NCI-H510A treated with DMSO at 0.1 percent for 48 hours (cell line): ENCODE data around the gene GRIK5.
"Not testable (repeated sequence)": the region's sequence is repeated elsewhere in the genome, so short reads cannot be mapped to it uniquely, and the experiment has no call there.

ENCODE experiments used
- DNase-seq: peaks from one replicate; lab custom pipeline; 2025; lab: John Stamatoyannopoulos, UW

The GRIK5 gene

DNA sequence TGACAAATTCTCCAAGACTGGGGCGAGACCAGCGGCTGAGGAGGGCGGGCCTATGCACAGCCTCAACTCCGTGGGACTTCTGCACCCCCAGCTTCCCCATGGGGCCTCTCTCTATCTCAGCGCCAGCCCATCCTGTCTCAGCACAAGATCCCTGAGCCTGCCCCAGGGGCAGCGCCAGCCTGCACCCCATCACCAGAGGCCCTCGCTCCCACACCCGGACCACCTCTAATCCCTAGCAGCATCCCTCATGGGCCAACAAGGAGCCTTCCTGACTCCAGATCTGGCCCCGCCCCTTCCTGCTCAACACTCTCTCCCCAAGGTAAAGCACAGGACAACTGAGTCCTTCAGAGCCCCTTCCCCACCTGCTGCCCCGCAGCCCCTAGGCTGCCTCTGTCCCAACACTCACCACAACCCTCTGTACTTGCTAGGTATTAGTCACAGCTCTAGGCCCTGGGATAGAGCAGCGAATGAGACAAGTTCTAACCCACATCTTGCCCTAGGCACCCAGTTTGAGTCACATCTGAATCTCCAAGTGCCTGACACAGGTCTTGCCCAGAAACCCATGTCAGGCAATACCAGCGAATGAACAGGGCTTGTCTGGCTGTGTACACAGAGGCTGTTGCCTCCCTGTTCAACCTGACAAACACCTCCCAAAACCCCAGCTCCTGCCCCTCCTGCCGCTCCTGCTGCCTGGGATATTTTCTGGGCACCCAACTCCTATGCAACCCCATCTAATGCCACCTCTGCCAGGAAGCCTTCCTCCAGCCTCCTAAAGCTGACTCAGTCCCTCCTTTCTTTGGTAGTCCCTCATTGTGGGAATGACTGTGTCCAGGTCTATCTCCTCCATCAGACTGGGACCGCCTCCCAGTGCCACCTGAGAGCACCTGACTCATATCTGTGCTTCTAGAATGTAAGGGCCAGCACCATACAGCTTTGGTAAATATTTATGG, 18.6 kb downstream of the GRIK5 start:
- peak; percentile 39 for DNase-seq

DNA sequence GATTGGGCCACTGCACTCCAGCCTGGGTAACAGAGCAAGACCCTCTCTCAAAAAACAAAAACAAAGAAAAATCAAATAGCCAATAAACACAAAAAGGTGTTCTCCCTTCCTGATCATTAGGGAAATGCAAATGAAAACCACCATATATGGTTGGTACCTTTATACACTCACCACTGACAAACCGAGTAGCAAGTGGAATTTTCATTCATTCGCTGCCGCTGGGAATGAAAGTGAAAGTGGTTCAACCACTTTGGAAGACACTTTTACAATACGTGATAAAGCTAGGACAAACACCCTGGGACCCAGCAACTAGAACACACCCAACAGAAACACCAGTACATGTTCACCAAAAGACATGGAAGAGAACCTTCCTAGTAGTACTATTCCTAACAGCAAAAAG, 21.0 kb downstream of the GRIK5 start:
- peak; percentile 46 for DNase-seq

DNA sequence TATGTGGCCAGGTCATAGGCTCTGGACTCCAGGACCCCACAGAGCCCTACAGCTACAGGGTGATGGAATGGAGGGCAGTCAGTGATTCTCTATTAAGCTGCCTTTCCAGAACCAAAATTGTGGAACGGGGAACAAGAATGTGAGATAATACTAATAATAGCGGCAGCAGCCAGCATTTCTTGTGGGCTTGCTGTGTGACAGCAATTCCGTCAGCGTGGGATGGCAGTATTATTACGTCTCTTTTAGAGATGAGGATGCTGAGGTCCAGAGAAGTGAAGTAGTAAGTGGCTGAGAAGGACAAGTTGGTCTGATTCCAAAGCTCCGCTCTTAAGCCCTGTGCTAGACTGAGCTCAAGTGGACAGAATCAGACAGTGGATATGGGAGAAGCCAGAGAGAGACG, 24.4 kb downstream of the GRIK5 start:
- no peak for DNase-seq

DNA sequence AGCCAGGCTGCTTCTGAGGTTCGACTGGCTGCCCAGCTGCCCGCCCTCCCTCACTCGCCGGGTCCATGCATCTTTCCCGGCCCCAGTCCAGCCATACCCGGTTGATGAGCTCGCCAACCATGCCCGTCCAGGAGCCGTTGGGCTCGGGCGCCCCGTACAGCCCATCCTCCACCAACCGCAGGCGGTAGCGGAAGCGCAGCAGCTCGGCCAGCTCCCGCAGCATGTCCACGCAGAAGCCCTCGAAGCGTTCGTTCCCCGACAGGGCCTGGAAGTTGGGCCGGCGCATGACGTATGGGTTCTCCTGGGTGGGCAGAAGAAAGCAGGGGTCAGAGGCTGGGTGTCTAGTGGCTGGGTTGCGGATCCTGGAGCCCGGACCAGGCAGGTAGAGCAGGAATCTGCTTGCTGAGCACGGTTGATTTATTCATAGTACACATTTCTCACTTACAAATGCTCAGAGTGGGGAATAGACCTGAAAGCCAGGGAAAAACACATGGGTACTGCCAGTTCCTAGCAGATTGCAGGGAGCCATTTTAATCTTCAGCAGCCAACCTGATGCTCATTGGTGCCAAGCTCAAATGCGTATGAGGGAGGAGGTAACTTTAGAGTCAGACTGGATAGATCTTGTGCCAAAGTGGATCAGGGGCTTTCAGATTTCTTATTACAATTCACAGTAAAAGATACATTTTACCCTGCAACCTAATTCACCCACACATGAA, 27.4 kb downstream of the GRIK5 start:
- DNase-seq = no peak

DNA sequence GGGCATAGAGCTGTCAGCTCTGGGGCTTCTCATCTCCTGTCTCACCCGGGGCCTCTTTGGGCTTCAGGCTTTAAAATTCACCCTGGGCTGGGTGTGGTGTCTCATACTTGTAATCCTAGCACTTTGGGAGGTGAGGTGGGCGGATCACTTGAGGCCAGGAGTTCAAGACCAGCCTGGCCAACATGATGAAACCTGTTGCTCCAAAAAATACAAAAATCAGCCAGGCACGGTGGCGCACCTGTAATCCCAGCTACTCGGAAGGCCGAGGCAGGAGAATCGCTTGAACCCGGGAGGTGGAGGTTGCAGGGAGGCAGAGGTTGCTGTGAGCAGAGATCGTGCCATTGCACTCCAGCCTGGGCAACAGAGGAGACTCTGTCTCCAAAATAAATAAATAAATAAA, 29.5 kb downstream of the GRIK5 start:
- DNase-seq = not testable (repeated sequence)

DNA sequence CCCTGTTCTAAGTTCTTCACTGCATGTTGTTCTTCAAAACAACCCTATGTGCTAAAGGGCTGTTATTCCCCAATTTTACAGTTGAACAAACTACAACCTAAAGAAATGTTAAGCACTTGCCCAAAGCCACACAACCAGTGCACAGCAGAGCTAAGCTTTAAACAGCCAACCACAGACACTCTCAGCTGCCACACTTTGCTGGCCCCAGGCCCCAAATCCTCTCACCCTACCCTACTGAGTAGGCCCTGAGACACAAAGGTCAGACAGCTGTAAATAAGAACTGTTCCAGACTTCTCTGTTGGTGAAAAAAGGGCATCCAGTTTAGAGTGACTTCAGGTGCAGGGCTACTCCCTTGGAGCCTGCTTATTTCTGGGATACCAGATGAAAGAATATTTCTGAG, 30.0 kb downstream of the GRIK5 start:
- no peak for DNase-seq

DNA sequence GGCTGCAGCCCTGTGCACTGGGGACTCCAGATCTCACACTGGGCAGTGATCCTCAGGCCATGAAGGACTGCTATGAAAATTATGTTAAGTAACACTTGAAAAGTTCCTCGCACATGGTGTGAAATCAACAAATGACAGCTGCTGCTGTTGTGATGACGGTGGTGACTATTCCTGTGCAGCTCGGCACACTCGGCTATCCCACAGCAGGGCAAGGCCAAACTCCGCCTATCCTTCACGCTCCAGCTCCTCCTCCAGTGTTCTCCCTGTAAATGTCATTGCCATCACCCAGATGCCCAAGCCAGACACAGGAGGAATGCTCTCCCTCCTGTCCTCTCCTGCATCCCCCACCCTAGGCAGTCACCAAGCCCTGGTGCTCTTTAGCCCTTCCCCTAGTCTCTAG, 31.3 kb downstream of the GRIK5 start:
- peak; percentile 94 for DNase-seq

DNA sequence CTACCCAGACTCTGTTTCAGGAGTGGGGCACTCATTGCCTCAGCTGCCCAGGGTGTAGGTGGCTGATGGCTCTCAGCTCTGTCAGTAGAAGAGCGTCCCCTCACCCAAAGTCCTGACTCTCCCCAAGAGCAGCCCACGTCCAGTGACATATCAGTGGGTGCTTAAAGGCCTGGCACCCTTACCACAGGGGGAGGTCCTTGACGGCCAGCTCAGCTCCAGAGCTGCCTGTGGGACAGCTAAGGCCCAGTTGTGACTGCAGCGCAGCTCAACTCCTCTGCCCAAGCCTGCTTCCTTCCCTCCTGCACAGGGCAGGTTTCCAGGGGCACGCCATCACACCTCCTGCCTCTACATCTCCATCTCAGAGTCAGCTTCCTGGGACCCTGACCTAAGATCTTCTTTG, 32.4 kb downstream of the GRIK5 start:
- no peak for DNase-seq

DNA sequence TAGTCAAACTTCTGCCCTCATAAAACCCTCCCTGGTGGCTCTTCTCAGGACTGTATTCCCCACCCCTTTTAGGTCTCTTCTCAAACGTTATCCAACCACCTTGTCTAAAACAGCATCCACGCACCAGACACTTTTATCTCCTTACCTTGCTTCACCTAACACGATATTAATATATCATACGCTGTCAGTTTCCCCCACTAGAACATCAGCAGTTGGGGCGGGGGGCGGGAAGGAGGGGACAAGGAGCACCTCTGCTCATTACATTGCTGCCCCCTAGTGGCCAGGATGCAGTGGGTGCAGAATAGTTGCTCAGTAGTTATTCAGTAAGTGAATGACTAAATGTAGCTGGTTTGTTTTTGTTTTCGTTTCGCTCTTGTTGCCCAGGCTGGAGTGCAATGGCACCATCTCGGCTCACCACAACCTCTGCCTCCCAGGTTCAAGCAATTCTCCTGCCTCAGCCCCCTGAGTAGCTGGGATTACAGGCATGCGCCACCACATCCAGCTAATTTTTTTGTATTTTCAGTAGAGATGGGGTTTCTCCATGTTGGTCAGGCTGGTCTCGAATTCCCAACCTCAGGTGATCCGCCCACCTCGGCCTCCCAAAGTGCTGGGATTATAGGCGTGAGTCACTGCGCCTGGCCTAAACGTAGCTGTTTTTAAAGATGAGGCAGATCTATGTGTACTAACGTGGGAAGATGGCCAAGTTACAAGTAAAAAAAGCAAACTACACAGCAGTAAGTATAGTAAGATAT, 35.2 kb downstream of the GRIK5 start:
- DNase-seq = peak; percentile 49

DNA sequence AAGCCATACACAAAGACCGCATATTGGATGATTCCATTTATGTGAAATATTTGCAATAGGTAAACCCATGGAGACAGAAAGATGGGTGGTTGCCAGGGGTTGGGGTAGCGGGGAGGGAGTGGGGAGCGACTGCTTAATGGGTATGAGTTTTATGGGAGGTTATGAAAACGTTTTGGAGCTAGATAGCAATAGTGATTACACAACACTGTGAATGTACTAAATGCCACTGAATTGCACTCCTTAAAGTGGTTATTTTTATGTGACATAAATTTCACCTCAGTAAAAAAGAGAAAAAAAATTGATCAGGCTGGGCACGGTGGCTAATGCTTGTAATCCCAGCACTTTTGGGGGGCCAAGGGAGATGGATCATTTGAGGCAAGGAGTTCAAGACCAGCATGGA, 36.6 kb downstream of the GRIK5 start:
- no peak for DNase-seq

DNA sequence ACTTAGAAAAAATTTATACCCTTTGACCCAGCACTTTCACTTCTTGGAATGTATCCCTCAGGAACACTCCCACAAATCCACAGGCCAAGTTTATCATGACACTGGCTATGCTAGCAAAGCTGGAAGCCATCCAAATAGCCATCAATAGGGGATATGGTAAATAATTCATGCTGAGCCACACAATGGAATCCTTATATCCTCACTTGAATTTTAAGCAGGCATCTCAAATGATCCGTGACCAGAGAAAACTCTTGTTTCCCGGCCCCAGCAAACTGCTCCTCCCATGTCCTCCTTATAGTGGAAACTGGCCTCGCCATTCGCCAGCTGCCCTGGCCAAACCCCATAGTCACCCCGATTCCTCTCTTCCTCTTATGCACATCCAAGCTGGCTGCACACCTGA, 37.6 kb downstream of the GRIK5 start:
- DNase-seq = peak; percentile 98

DNA sequence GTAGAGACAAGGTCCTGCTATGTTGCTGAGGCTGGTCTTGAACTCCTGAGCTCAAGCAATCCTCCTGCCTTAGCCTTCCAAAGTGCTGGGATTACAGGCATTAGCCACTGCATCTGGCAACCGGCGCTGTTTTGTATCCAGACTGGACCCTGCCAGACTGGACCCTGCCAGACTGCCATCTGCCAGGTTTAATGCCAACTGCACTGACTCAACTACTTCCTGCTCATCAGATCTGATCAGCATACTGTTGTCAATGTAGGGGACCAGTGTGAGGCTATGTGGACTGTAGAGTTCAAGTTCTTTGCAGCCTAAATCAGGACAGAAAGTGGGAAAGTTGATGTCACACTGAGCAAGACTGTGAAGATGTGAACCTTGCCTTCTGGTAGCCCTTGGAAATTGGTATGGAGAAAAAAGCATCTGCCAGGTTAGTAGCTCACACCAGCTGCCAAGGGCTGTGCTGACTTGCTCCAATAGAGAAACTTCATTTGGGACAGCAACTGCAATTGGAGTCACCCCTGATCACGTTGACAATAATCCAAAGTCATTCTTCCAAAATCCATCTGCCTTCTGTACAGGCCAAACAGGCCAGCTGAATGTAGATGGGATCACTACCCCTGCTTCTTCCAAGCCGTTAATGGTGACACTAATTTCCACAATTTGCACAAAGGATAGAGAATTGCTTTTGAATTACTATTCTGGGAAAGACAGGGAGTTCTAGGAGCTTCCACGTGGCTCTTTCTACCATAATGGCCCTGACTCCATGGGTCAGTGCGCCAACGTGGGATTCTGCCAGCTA, 39.2 kb downstream of the GRIK5 start:
- no peak for DNase-seq

DNA sequence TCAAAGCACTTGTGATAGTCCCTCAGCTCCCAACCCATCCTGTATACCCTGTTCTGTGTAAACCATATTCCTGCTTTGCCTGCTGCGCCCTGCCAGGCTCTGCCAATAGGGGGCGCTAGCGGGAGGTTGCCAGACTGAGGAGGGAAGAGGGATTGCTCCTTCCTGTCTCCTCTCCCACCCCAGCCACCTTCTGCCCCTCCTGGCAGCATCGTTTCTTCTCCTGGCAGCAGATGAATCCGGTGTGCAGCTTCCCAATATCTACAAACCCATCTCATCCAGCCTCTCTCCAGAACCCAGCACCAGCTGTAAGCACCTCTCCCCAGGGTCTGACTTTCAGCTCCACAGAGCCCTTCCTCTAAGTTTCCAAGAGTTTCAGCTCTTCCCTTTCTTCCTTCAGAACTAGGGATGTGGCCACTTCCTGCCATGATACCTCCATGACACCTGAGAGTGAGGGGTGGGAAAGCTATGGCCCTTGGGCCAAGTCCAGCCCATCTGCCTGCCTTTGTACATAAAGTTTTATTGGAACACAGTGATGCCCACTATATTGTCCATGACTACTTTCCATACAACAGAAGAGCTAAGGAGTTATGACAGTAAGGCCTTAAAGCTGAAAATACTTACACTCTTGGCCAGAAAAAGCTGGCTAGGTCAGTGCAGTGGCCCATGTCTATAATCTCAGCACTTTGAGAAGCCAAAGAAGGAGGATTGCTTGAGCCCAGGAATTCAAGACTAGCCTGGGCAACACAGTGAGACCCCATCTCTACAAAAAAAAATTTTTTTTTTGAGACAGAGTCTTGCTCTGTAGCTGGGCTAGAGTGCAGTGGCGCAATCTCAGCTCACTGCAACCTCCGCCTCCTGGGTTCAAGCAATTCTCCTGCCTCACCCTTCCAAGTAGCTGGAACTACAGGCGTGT, 41.4 kb downstream of the GRIK5 start:
- DNase-seq = no peak

DNA sequence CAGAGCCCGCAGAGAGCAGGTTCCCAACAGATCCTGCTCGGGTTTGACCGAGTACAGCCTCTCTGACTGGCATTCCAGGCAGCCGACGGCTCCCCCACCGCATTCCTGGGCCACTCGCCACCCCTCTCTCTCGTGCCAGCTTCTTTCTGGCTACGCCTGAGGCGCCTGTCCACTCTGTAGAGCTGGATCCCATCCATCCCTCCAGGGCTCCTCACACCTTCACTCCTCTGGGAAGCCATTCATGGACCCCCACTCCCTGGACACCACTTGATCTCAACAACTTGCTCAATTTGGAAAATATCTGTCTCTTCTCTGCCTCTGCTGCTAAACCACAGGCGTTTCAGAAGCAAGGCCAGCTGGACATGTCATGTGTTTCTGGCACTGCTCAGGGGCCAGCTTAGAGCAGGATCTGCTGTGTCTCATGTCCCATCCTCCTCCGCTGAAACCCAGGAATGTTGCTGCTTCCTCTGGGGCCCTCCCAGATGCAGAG, 45.3 kb downstream of the GRIK5 start:
- no peak for DNase-seq

DNA sequence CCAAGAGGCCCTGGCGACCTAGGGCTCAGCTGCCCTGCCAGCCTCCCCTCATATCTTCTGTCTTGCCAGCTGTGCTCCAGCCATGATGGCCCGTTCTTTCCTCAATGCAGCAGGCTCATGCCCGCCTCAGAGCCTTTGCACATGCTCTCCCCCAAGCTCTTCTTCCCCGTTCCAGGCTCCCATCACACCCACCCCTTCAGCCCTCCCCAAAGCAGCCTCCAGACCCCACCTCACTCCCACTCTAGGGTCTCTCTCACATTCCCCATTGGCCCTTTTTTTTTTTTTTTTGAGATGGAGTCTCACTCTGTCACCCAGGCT, 46.1 kb downstream of the GRIK5 start:
- no peak for DNase-seq

DNA sequence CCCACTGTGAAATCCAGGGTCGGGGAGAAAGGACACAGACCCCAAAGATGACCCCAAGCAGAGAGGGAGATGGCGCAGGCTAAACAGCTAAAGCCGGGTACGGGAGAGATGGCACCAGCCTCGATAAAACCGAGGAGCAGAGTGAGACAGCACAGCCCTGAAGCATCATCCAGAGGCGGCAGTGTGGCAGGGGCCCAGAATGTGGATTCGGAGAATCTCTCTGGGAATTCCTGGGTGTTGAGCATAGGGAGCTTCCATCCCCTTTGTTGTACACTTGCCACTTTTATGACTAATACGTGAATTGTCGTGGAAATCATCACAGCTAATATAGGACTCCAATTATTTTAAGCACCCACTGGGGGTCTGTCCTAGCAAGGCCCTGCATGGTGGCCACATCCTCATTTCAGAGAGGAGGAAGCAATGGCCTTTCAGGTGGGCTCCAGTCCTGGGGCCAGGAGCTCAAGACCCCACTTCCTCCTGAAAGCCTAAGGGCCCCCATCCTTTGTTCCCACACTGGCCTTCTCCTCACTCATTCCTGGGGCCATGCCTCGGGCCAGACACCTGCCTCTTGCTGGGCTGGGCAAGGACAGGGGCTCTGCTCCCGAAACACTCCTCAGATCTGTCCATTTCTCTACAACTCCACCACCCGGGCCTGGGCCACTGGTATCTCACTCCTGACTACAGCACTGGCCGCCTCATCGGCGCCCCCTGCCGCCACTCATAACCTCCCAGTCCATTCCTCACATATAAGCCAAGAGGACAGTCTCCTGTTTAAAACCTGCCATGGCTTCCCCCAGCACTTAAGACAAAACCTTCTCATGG, 46.7 kb downstream of the GRIK5 start:
- no peak for DNase-seq

DNA sequence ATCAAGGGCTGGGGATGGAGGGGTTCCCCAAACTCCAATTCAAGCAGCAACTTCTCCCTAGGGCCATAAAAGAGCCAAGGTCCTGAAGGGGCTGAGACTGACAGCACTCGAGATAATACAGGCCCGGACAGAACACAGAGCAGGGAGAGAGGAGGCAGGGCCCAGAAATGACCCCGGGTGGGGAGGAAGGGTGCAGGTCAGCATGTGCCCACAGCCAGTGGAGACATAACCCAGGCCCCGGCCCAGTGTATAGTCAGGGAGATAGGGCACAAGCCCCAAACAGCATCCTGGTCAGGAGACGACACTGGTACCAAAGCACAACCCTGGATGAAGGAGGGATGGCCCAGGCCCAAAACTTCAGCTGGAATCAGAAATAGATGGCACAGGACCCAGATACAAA, 47.4 kb downstream of the GRIK5 start:
- DNase-seq = no peak

DNA sequence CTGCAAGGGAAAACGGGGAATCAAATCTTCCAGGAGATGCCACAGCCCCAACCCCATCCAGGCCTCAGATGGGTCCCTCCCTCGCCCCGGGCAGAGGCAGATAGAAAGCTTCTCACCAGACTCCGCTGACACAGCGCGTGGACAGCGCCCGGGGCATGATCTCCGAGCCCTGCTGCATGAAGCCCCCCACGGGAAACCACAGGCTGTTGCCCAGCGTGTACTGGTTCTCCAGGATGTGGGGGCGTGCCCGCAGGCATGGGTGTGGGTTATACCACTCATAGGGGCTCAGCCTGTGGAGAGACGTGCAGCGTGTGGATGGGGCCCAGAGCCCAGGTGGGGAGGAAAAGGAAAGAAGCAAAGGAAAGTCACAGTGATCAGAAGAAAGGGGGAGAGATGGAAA, 48.8 kb downstream of the GRIK5 start:
- no peak for DNase-seq

DNA sequence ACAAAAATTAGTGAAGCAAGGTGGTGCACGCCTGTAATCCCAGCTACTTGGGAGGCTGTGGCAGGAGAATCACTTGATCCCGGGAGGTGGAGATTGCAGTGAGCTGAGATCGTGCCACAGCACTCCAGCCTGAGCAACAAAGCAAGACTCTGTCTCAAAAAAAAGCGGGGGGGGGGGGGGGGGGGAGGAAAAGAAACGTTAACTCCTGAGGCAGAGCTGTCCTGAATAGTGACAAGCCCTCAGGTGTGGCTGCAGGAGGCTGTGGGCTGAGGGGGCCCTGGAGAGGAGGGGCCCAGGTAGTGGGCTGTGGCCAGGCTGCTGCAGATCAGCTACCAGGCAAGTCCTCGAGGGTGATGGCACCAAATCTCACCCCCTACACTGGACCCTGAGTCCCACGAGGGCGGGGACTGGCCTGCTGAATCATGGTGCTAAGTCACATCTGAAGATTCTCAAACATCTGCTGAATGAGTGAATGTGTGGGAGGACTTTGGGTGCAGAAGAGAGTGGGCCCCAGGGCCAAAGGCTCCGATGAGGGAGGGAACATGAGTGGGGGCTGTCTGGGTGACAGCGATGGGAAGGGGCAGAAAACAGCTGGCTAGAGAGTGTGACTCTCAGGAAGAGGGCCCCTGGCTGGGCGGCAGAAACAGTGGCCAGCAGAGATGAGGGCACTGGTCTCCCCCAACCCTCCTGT, 51.4 kb downstream of the GRIK5 start:
- no peak for DNase-seq
